ENCODE results near the gene CYP4F12.

Gene CYP4F12

DNA sequence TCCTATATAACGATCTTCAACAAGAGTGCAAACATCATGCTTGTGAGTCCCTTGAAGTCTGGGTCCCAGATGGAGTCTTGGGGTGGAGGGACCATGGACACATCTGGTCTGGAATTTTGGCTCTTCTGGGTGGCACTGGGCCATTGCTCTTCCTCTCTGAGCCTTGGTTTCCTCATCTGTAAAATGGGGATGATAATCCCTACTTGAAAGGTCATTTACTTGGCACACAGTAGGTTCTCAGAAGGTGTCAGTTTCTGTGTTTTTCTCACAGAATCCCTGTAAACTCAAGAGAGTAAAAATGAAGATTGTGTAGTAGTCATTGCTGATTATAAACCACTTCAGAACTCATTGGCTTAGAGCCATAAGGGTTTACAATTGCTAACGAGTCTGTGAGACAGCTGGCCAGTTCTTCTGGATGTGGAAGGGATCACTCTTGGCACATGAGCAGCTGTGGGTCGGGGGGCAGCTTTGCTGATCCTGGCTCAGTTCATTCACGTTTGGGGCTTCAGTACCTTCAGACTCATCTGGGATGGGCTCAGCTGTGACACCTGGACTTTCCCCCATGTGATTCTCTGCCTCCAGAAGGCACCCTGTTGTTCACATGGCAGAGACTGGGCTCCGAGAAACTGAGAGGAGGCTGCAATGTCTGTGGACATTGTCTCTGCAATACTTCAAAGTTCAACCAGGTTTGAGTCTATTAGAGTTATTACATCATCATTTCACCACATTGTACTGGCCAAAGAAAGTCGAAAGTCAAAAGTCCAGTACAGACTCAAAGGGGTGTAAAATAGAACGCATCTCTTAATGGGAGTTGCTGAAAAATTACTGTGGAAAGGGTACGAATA, 7.8 kb downstream of the CYP4F12 start:
- TF ChIP-seq, protein P1, sequence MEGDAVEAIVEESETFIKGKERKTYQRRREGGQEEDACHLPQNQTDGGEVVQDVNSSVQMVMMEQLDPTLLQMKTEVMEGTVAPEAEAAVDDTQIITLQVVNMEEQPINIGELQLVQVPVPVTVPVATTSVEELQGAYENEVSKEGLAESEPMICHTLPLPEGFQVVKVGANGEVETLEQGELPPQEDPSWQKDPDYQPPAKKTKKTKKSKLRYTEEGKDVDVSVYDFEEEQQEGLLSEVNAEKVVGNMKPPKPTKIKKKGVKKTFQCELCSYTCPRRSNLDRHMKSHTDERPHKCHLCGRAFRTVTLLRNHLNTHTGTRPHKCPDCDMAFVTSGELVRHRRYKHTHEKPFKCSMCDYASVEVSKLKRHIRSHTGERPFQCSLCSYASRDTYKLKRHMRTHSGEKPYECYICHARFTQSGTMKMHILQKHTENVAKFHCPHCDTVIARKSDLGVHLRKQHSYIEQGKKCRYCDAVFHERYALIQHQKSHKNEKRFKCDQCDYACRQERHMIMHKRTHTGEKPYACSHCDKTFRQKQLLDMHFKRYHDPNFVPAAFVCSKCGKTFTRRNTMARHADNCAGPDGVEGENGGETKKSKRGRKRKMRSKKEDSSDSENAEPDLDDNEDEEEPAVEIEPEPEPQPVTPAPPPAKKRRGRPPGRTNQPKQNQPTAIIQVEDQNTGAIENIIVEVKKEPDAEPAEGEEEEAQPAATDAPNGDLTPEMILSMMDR (IDR thresholded peaks at IDR 0.05; ENCODE audit: low read depth, low read length) = no peak
- no peaks in the 10 kb centered on the region for H3K27me3 ChIP-seq
- DNase-seq = no peak
- H3K36me3 ChIP-seq = no peaks in the 10 kb centered on the region
- no peak overlapping the region for H3K4me3 ChIP-seq (ENCODE audit: low read depth, low read length)
- H3K9me3 ChIP-seq = no peaks in the 10 kb centered on the region; the same call in 1 of the 2 replicates
- no peaks in the 10 kb centered on the region for H3K4me1 ChIP-seq

DNA sequence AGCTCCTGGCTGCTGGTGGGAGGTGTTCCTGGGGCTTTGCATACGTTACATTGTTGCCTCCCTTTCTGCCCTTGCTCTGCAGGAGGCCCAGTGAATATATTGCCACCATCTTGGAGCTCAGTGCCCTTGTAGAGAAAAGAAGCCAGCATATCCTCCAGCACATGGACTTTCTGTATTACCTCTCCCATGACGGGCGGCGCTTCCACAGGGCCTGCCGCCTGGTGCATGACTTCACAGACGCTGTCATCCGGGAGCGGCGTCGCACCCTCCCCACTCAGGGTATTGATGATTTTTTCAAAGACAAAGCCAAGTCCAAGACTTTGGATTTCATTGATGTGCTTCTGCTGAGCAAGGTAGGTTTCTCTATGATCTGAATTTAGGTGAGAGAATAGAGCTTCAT, 10.5 kb downstream of the CYP4F12 start:
- Histone ChIP-seq H3K9me3 (no peaks in the 10 kb centered on the region; the same call in 1 of the 2 replicates), H3K4me1 (no peaks in the 10 kb centered on the region), H3K4me3 (ENCODE audit: low read depth, low read length) (no peak overlapping the region), H3K27me3 (no peaks in the 10 kb centered on the region), H3K36me3 (no peaks in the 10 kb centered on the region)
- TF ChIP-seq, protein P1 (IDR thresholded peaks at IDR 0.05; ENCODE audit: low read depth, low read length) = no peak
- no peak for DNase-seq

DNA sequence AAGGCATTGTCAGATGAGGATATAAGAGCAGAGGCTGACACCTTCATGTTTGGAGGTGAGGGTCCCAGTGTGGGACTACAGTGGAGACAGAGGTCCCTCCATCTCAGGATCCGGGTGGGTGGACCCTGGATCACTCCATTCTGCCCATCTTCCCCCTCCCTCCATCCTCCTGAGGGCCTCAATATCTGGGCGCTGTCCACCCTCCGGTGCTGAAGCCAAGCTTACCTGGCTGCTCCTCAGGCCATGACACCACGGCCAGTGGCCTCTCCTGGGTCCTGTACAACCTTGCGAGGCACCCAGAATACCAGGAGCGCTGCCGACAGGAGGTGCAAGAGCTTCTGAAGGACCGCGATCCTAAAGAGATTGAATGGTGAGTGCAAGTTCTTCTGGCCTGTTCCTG, 11.9 kb downstream of the CYP4F12 start:
- Histone ChIP-seq H3K4me1 (no peaks in the 10 kb centered on the region), H3K4me3 (ENCODE audit: low read depth, low read length) (no peak overlapping the region), H3K36me3 (no peaks in the 10 kb centered on the region), H3K9me3 (no peaks in the 10 kb centered on the region), H3K27me3 (no peaks in the 10 kb centered on the region)
- TF ChIP-seq, protein P1 (IDR thresholded peaks at IDR 0.05; ENCODE audit: low read depth, low read length) = no peak
- DNase-seq = no peak

DNA sequence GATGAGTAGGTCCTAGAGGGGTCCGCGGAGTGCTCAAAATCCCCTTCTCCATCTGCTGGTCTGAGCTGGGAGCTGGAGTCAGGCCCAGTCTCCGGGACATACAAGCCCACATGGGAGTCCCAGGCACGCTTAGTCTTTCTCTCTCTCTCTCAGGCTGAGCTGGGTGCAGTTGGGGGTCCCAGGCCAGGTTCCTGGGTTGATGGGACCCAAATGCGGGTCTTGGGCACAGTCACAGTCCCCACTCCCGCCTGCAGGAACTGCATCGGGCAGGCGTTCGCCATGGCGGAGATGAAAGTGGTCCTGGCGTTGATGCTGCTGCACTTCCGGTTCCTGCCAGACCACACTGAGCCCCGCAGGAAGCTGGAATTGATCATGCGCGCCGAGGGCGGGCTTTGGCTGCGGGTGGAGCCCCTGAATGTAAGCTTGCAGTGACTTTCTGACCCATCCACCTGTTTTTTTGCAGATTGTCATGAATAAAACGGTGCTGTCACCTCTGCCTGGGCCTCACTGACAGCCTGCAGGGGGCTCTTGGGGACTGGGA, 23.8 kb downstream of the CYP4F12 start:
- Histone ChIP-seq H3K36me3 (no peaks in the 10 kb centered on the region), H3K9me3 (no peaks in the 10 kb centered on the region), H3K27me3 (no peaks in the 10 kb centered on the region), H3K4me3 (ENCODE audit: low read depth, low read length) (peak overlapping the region; percentile 35), H3K4me1 (no peaks in the 10 kb centered on the region)
- no peak for DNase-seq
- TF ChIP-seq, protein P1 (IDR thresholded peaks at IDR 0.05; ENCODE audit: low read depth, low read length) = no peak

DNA sequence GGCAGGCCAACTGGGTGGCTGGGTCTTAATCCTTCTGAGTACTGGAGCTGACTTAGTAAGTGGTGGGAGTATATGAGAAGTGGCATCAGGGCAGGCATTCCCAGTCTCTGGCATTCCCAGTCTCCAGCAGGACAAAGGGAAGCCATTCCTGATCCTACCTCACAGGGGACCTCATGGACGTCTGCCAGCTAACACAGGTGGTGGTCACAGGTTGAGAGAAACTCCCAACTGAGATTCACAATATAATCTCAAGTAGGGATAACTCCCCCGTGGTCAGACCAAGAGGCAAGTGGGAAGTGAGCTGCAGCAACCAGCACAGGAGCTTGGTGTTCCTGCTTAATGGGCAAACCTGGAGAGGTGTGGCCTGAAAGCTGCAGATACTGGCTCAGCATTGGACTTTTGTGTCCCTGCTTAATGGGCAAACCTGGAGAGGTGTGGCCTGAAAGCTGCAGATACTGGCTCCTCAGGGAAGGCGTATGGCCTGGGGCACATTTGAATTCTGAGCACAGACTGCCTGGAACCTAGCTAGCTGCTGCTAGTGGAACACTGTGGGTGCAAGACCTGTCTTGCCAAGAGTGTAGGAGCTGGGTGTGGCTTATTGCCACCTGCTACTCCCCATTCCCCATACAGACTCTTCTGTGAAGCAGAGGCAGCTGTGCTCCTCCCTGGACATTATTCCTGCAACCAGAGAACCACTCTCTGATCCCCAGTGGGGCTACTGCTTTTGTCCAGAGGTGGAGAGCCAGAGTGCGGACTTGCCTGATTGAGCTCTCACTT, 29.1 kb downstream of the CYP4F12 start:
- H3K4me3 ChIP-seq (ENCODE audit: low read depth, low read length) = no peak overlapping the region
- TF ChIP-seq, protein P1 (IDR thresholded peaks at IDR 0.05; ENCODE audit: low read depth, low read length) = no peak
- H3K9me3 ChIP-seq = no peaks in the 10 kb centered on the region
- no peaks in the 10 kb centered on the region for H3K36me3 ChIP-seq
- H3K27me3 ChIP-seq = no peaks in the 10 kb centered on the region
- no peak for DNase-seq
- no peaks in the 10 kb centered on the region for H3K4me1 ChIP-seq
